ENCODE measurements around the gene SYT2. TPM values are rescaled to one million over a fixed set of nuclear protein-coding genes. Genes with fewer than 3 reads are reported as not detected.
"Not testable (repeated sequence)": the region's sequence is repeated elsewhere in the genome, so short reads cannot be mapped to it uniquely, and the experiment has no call there.

SYT2 gene
- polyA plus RNA-seq, 5 donors: 2.1 to 4.5 (median 3.6) TPM

GRCh38 chr1:202643397-202644218 lies 66.6 kb downstream of the SYT2 start:
- no peak for DNase-seq

GRCh38 chr1:202642619-202643291 lies 67.5 kb downstream of the SYT2 start:
- no peak for DNase-seq

- no peak for DNase-seq
Measured at GRCh38 chr1:202642212-202642611, 68.0 kb downstream of the SYT2 start.

GRCh38 chr1:202639500-202639899 lies 70.8 kb downstream of the SYT2 start:
- no peak for DNase-seq

GRCh38 chr1:202638701-202639305 lies 71.5 kb downstream of the SYT2 start:
- not testable (repeated sequence) for DNase-seq

GRCh38 chr1:202638019-202638700 lies 72.1 kb downstream of the SYT2 start:
- no peak for DNase-seq

GRCh38 chr1:202637321-202638018 lies 72.8 kb downstream of the SYT2 start:
- DNase-seq: not testable (repeated sequence)

GRCh38 chr1:202636171-202636570 lies 74.1 kb downstream of the SYT2 start:
- DNase-seq: not testable (repeated sequence)

GRCh38 chr1:202632241-202632640 lies 78.0 kb downstream of the SYT2 start:
- no peak for DNase-seq

GRCh38 chr1:202631076-202631923 lies 79.0 kb downstream of the SYT2 start:
- no peak for DNase-seq

GRCh38 chr1:202630541-202630940 lies 79.7 kb downstream of the SYT2 start:
- DNase-seq: no peak

- not testable (repeated sequence) for DNase-seq
Measured at GRCh38 chr1:202630096-202630495, 80.2 kb downstream of the SYT2 start.

- DNase-seq: not testable (repeated sequence)
Measured at GRCh38 chr1:202629257-202629811, 80.9 kb downstream of the SYT2 start.

- no peak for DNase-seq
Measured at GRCh38 chr1:202628646-202629215, 81.5 kb downstream of the SYT2 start.

GRCh38 chr1:202627841-202628565 lies 82.3 kb downstream of the SYT2 start:
- no peak for DNase-seq

- DNase-seq: not testable (repeated sequence)
Measured at GRCh38 chr1:202627036-202627435, 83.2 kb downstream of the SYT2 start.

GRCh38 chr1:202625416-202626360 lies 84.6 kb downstream of the SYT2 start:
- DNase-seq: no peak

GRCh38 chr1:202624781-202625108 lies 85.5 kb downstream of the SYT2 start:
- no peak for DNase-seq
